GM12878 (cell line): ENCODE data around the gene GNGT1. TPM values are rescaled to one million over a fixed set of nuclear protein-coding genes. Genes with fewer than 3 reads are reported as not detected.

ENCODE experiments used
- ATAC-seq: fragments of 200-7000 bp; cut with Tn5 transposase; 3 replicates; pipeline ENCODE4 v1.9.1; 2020; ENCODE audit warnings: mild to moderate bottlenecking, moderate library complexity
- BruUV-seq: library from RNA; stranded (reverse); fragments of 400-500 nt; replicated peaks from 2 replicates; lab custom pipeline; 2021; lab: Mats Ljungman, UMichigan
- CTCF ChIA-PET: fragments of 300-600 bp; sonication (Branson Sonifier 250); formaldehyde crosslinking; extraction: SDS; loops from one replicate; lab custom pipeline; 2021; ENCODE audit warnings: inconsistent platforms; lab: Yijun Ruan, JAX
- POLR2A ChIA-PET: fragments of 350-600 bp; formaldehyde crosslinking; extraction: SDS; loops from one replicate; lab custom pipeline; 2021; ENCODE audit warnings: inconsistent platforms; lab: Charles Lee
- RAD21 ChIA-PET: fragments of 300-600 bp; sonication (Branson Sonifier 250); formaldehyde crosslinking; loops from one replicate; lab custom pipeline; 2023; ENCODE audit warnings: antibody characterized with exemption; ENCODE audit not compliant: unreplicated experiment; lab: Charles Lee
- SMC1A ChIA-PET: fragments of 300-600 bp; sonication (Branson Sonifier 250); formaldehyde crosslinking; loops from one replicate; lab custom pipeline; 2023; ENCODE audit not compliant: unreplicated experiment, uncharacterized antibody; lab: Charles Lee
- DNase-seq: peaks from one replicate; pipeline ENCODE4 v3.0.0-alpha.2; 2011; ENCODE audit warnings: low read depth, low spot score
- FAIRE-seq: peaks from 3 replicates; lab custom pipeline; 2011; peaks lifted over from hg19 to GRCh38; lab: Jason Lieb, UNC
- H2AFZ ChIP-seq: 2 replicates; pipeline ENCODE4 v1.6.0; 2011; ENCODE audit warnings: low read depth, low read length, control low read depth; ENCODE audit not compliant: control insufficient read depth
- H3K27ac ChIP-seq: 2 replicates; pipeline ENCODE4 v1.5.1; 2011; ENCODE audit warnings: control low read depth; ENCODE audit not compliant: control insufficient read depth, insufficient read depth
- H3K27me3 ChIP-seq, 2 experiments: replicated peaks in 1 of 2; 2 replicates each; pipeline versions ENCODE4 v1.6.0 to v1.6.1; 2011; ENCODE audit warnings: low read length in 1 of 2; ENCODE audit not compliant: control insufficient read depth in 2 of 2, insufficient read depth in 2 of 2
- H3K36me3 ChIP-seq, 2 experiments: 2 replicates each; pipeline ENCODE4 v1.5.1; 2011; ENCODE audit warnings: low read length in 1 of 2; ENCODE audit not compliant: control insufficient read depth in 2 of 2, insufficient read depth in 2 of 2
- H3K4me1 ChIP-seq: 2 replicates; pipeline ENCODE4 v1.6.1; 2011; ENCODE audit warnings: mild to moderate bottlenecking, low read length, moderate library complexity, mixed read lengths; ENCODE audit not compliant: control insufficient read depth, insufficient read depth
- H3K4me2 ChIP-seq: 2 replicates; pipeline ENCODE4 v1.6.0; 2011; ENCODE audit warnings: control low read depth; ENCODE audit not compliant: control insufficient read depth, insufficient read depth
- H3K4me3 ChIP-seq: fragments of 200-600 bp; sonication (generic); 2 replicates; pipeline ENCODE4 v1.5.1; 2016
- H3K79me2 ChIP-seq: 2 replicates; pipeline ENCODE4 v1.6.0; 2011; ENCODE audit warnings: low read length; ENCODE audit not compliant: control insufficient read depth, insufficient read depth
- H3K9ac ChIP-seq: 2 replicates; pipeline ENCODE4 v1.8.0; 2011; ENCODE audit warnings: low read length, control low read depth, mixed read lengths; ENCODE audit not compliant: control insufficient read depth, insufficient read depth
- H3K9me3 ChIP-seq: replicated peaks from 3 replicates; pipeline ENCODE4 v1.5.1; 2011; ENCODE audit warnings: mild to moderate bottlenecking, low read length; ENCODE audit not compliant: control insufficient read depth, insufficient read depth
- H4K20me1 ChIP-seq: 2 replicates; pipeline ENCODE4 v1.6.0; 2011; ENCODE audit not compliant: control insufficient read depth, insufficient read depth
- ATF7 ChIP-seq: fragments of 450-650 bp; IDR thresholded peaks from 2 replicates; pipeline ENCODE4 v1.6.1; 2016; ENCODE audit warnings: low read depth, mild to moderate bottlenecking
- ZZZ3 ChIP-seq: IDR thresholded peaks from 2 replicates; pipeline ENCODE4 v1.6.1; 2011; ENCODE audit warnings: low read depth; ENCODE audit not compliant: control insufficient read depth, insufficient read length
- WGBS: methylation state at CpG from one replicate; pipeline ENCODE4 v1.1.6; 2016; ENCODE audit warnings: low lambda C conversion rate; ENCODE audit not compliant: insufficient replicate concordance, insufficient coverage; ENCODE audit errors: missing lambda C conversion rate; 5-methylcytosine and 5-hydroxymethylcytosine counted together
- in situ Hi-C: fragments of 300-500 bp; cut with MboI; formaldehyde crosslinking; loops from 9 replicates; pipeline ENCODE4 v1.14.3; 2018; ENCODE audit warnings: mixed read lengths
- intact Hi-C: fragments of 100-400 bp; cut with micrococcal nuclease; formaldehyde crosslinking; loops from one replicate; pipeline ENCODE4 v1.14.2; 2022; ENCODE audit not compliant: unreplicated experiment
- polyA plus RNA-seq, 11 experiments: library from polyadenylated mRNA; depleted of rRNA in 4 of 11; unstranded in 6 of 11; stranded (reverse) in 5 of 11; fragments of >200 nt; fragmentation: Nextera tagmentation in 4 of 11; fragmentation: Illumina TruSeq in 1 of 11; extraction: Ambion mirVana in 4 of 11; extraction: Trizol in 1 of 11; gene quantifications; 1 replicate in 1 of 11; 2 replicates in 10 of 11; pipeline versions ENCODE4 v1.2.1 to v1.2.3, GENCODE V29; 2011 to 2016; ENCODE audit warnings: inconsistent platforms in 2 of 11, missing spikeins in 2 of 11, low read depth in 1 of 11
- total RNA-seq, 4 experiments: library from RNA; depleted of rRNA in 3 of 4; stranded (reverse); fragments of >200 nt in 3 of 4; fragmentation: Illumina TruSeq in 1 of 4; extraction: Trizol in 1 of 4; gene quantifications; 2 replicates each; pipeline versions ENCODE4 v1.2.1 to v1.2.3, GENCODE V29; 2013 to 2021
- TF ChIP-seq, protein P1 (sequence below): IDR thresholded peaks from 2 replicates; pipeline ENCODE4 v1.6.1; 2012; ENCODE audit warnings: low read depth, low read length, improper control_type of control experiment

Gene GNGT1
- total and polyA plus RNA-seq, 10 of the 15 experiments (the other 5 are each of a cell fraction or from before 2014, with no cell fraction given), result not detected

DNA sequence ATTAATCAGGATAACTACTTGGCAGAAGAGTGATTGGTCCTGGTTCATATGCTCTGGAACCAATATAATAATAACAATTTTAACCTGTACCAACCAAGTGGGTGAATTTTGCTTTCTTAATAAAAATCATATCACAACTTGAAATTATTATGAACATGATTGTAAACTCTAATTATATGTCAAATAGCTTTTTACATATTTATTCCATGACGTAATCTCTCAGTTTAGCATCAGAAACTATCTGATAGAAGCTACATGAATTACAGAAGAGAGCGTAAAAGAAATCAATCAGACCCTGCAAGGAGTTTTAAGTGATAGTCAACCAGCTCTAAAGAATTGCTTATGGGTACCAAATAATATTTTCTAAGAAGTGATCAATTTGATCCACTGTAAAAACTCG, 25.3 kb downstream of the GNGT1 start:
- SMC1A ChIA-PET, result interaction anchor here (1.1 to 1.5 kb wide), 4 partner anchors 9 to 155 kb away, joined by 3 to 5 read pairs (median 4); no protein-coding TSS in a partner anchor
- H3K27ac ChIP-seq, result no peak overlapping the region
- FAIRE-seq (no peak), DNase-seq (no peak), ATAC-seq (no peak)
- TF ChIP-seq, protein P1, sequence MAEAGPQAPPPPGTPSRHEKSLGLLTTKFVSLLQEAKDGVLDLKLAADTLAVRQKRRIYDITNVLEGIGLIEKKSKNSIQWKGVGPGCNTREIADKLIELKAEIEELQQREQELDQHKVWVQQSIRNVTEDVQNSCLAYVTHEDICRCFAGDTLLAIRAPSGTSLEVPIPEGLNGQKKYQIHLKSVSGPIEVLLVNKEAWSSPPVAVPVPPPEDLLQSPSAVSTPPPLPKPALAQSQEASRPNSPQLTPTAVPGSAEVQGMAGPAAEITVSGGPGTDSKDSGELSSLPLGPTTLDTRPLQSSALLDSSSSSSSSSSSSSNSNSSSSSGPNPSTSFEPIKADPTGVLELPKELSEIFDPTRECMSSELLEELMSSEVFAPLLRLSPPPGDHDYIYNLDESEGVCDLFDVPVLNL, result no peak
- peak; percentile 34; the same call in 1 of the 2 replicates for TF ChIP-seq ATF7
- H3K9ac ChIP-seq, result no peak overlapping the region
- 37% methylated on average over 3 of the region's 3 CpGs for WGBS
- no peaks in the 10 kb centered on the region for H3K4me1 ChIP-seq
- no peaks in the 10 kb centered on the region for H3K36me3 ChIP-seq
- CTCF ChIA-PET, result interaction anchor here (1.8 kb wide), 1 partner anchor 29 kb away, joined by 7 read pairs; no protein-coding TSS in a partner anchor
- POLR2A ChIA-PET, result no interaction called here
- no peak overlapping the region for H3K4me3 ChIP-seq
- no peak overlapping the region for H2AFZ ChIP-seq
- no TSS peak for BruUV-seq
- H4K20me1 ChIP-seq, result no peaks in the 10 kb centered on the region
- no peaks in the 10 kb centered on the region for H3K9me3 ChIP-seq
- intact Hi-C loops (no loop called here), in situ Hi-C loops (no loop called here)
- RAD21 ChIA-PET, result interaction anchor here (0.7 kb wide), 1 partner anchor 155 kb away, joined by 3 read pairs; no protein-coding TSS in a partner anchor
- no peaks in the 10 kb centered on the region for H3K27me3 ChIP-seq
- H3K79me2 ChIP-seq, result no peaks in the 10 kb centered on the region
- no peak overlapping the region for H3K4me2 ChIP-seq

GRCh38 chr7:93933156-93933555, 26.8 kb downstream of the GNGT1 start:
- POLR2A ChIA-PET, result no interaction called here
- RAD21 ChIA-PET, result no interaction called here
- Histone ChIP-seq H3K4me3 (no peak overlapping the region), H3K9ac (no peak overlapping the region), H3K36me3 (no peaks in the 10 kb centered on the region), H3K27me3 (no peaks in the 10 kb centered on the region), H3K79me2 (no peaks in the 10 kb centered on the region), H4K20me1 (no peaks in the 10 kb centered on the region), H3K27ac (no peak overlapping the region), H3K9me3 (no peaks in the 10 kb centered on the region), H3K4me2 (no peak overlapping the region), H2AFZ (no peak overlapping the region), H3K4me1 (no peaks in the 10 kb centered on the region)
- in situ Hi-C loops, result no loop called here
- no peak for FAIRE-seq
- no peak for ATAC-seq
- WGBS, result 75% methylated on average over 3 of the region's 3 CpGs
- BruUV-seq, result no TSS peak
- SMC1A ChIA-PET, result interaction anchor here (1.4 kb wide), 1 partner anchor 11 kb away, joined by 3 read pairs; the partner anchor contains the start of gene GNG11
- TF ChIP-seq ZZZ3, result no peak
- DNase-seq, result no peak
- intact Hi-C loops, result no loop called here
- CTCF ChIA-PET, result no interaction called here
